AG04450 (cell line): ENCODE measurements around the gene TRIO. TPM values are rescaled to one million over a fixed set of nuclear protein-coding genes. Genes with fewer than 3 reads are reported as not detected.

ENCODE experiments used
- CTCF ChIA-PET: fragments of 300-600, 350-600 bp; formaldehyde crosslinking; extraction: SDS; loops from one replicate; lab custom pipeline; 2022; ENCODE audit warnings: antibody characterized with exemption, inconsistent platforms; lab: Charles Lee
- POLR2A ChIA-PET: fragments of 350-600 bp; formaldehyde crosslinking; extraction: SDS; loops from one replicate; lab custom pipeline; 2021; ENCODE audit warnings: antibody characterized with exemption, inconsistent platforms; lab: Yijun Ruan, JAX
- DNase-seq: peaks from one replicate; pipeline ENCODE4 v3.0.0-alpha.2; 2011; ENCODE audit warnings: low read depth, low spot score
- H3K27ac ChIP-seq: one replicate; pipeline ENCODE4 v1.5.1; 2012; ENCODE audit warnings: low read depth, low read length, control low read depth
- H3K27me3 ChIP-seq: one replicate; pipeline ENCODE4 v1.6.0; 2012; ENCODE audit warnings: low read length; ENCODE audit not compliant: control insufficient read depth, insufficient read depth
- H3K4me3 ChIP-seq: 2 replicates; pipeline ENCODE4 v1.5.1; 2011; ENCODE audit warnings: mild to moderate bottlenecking, low read depth, low read length, control low read depth
- H3K9me3 ChIP-seq: 2 replicates; pipeline ENCODE4 v1.5.1; 2012; ENCODE audit warnings: low read length; ENCODE audit not compliant: control insufficient read depth, insufficient read depth
- CTCF ChIP-seq: IDR thresholded peaks from 2 replicates; pipeline ENCODE4 v1.5.1; 2011; ENCODE audit warnings: low read depth, low read length, control low read depth, inconsistent platforms
- polyA plus RNA-seq: library from polyadenylated mRNA; depleted of rRNA; stranded (reverse); fragments of >200 nt; gene quantifications from 2 replicates; pipeline ENCODE4 v1.2.3, GENCODE V29; 2011

Gene TRIO
- polyA plus RNA-seq, 1 experiment, result 268 TPM

- DNase-seq, result no peak
- TF ChIP-seq CTCF, result no peak
- no peak overlapping the region for H3K27ac ChIP-seq
- no peaks in the 10 kb centered on the region for H3K27me3 ChIP-seq
- ChIA-PET POLR2A (no interaction called here), CTCF (interaction anchor here (1.2 to 4.2 kb wide), 4 partner anchors 7 to 68 kb away, joined by 3 to 34 read pairs (median 4); no protein-coding TSS in a partner anchor)
- no peaks in the 10 kb centered on the region for H3K9me3 ChIP-seq
- no peak overlapping the region for H3K4me3 ChIP-seq
Measured at GRCh38 chr5:14277385-14278320, 134.5 kb downstream of the TRIO start.

GRCh38 chr5:14280294-14280854 is 137.2 kb downstream of the TRIO start:
- Histone ChIP-seq H3K27me3 (no peaks in the 10 kb centered on the region), H3K9me3 (no peaks in the 10 kb centered on the region), H3K27ac (no peak overlapping the region), H3K4me3 (no peak overlapping the region)
- DNase-seq, result no peak
- POLR2A ChIA-PET, result interaction anchor here (1.0 kb wide), 1 partner anchor 11 kb away, joined by 3 read pairs; no protein-coding TSS in a partner anchor
- CTCF ChIA-PET, result interaction anchor here (1.2 to 4.2 kb wide), 2 partner anchors 10 to 11 kb away, joined by 3 to 34 read pairs; no protein-coding TSS in a partner anchor
- no peak for TF ChIP-seq CTCF

- Histone ChIP-seq H3K27me3 (no peaks in the 10 kb centered on the region), H3K9me3 (no peaks in the 10 kb centered on the region), H3K27ac (no peak overlapping the region), H3K4me3 (no peak overlapping the region)
- no peak for DNase-seq
- CTCF ChIA-PET, result interaction anchor here (4.2 kb wide), 1 partner anchor 11 kb away, joined by 34 read pairs; no protein-coding TSS in a partner anchor
- no peak for TF ChIP-seq CTCF
- POLR2A ChIA-PET, result no interaction called here
Measured at GRCh38 chr5:14281746-14282181, 138.6 kb downstream of the TRIO start.

DNA sequence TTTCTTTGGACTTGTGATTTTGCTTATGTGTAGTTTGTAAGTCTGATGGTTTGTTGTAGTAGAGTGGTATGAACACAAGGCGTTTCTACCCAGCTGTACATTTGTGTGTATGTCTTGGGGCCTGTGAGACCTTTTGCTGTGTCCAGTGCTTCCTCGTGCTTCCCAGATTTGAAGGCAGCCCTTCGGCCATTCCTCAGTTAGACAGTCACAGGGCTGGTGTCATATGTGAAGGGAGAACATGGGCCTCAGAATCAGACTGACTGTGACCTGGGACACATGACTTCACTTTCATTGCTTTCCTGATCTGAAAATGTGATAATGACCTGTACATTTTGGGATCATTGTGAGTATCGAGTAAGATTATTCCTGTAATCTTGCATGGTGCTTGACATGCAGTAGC is 140.0 kb downstream of the TRIO start:
- no peak for TF ChIP-seq CTCF
- no peak overlapping the region for H3K4me3 ChIP-seq
- CTCF ChIA-PET, result no interaction called here
- POLR2A ChIA-PET, result no interaction called here
- no peak for DNase-seq
- H3K27me3 ChIP-seq, result no peaks in the 10 kb centered on the region
- H3K27ac ChIP-seq, result no peak overlapping the region
- no peaks in the 10 kb centered on the region for H3K9me3 ChIP-seq
